ENCODE results near the gene WDFY3. TPM values are rescaled to one million over a fixed set of nuclear protein-coding genes. Genes with fewer than 3 reads are reported as not detected.

The WDFY3 gene
- total and polyA plus RNA-seq, 2 of the 13 experiments (the other 11 are each of a cell fraction or from before 2014, with no cell fraction given), result 16.7 to 24.5 TPM

DNA sequence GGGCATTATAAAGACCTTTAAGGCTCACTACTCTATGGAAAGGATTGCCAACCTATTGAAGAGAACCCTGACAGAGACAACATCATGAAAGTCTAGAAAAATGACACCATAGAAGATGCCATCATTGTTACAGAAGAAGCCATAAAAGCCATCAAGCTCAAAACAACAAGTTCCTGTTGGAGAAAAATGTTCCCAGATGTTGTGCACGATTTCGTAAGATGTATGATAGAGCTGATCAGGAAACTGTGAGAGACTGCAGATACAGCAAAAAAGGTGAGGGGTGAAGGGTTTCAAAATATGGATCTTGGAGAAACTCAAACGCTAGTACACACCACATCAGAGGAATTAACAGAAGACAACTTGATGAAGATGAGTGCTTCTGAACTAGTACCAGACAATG, 53.3 kb downstream of the WDFY3 start:
- Histone ChIP-seq H3K27ac (ENCODE audit: extremely low read length, insufficient read depth, low read length) (no peak overlapping the region), H3K4me3 (replicated peaks in 1 of 3; ENCODE audit: insufficient read depth in 1 of 3, low read depth in 2 of 3, low read length in 3 of 3) (no peak overlapping the region), H3K79me2 (ENCODE audit: insufficient read depth, low read length) (peaks cover 2% of the 10 kb centered on the region), H3K36me3 (replicated peaks in 1 of 2; ENCODE audit: control insufficient read depth in 1 of 2, insufficient read depth in 2 of 2, low read length in 2 of 2) (0 out of 5 replicates have a peak, but pooled peaks cover 0 to 7% of the 10 kb centered on the region in 2 experiments), H3K4me2 (ENCODE audit: low read depth, low read length) (no peak overlapping the region), H3K9me3 (ENCODE audit: low read length) (no peaks in the 10 kb centered on the region), H3K9ac (ENCODE audit: insufficient read depth, low read depth, low read length) (no peak overlapping the region), H2AFZ (ENCODE audit: low read length) (no peak overlapping the region), H4K20me1 (ENCODE audit: insufficient read depth, low read length) (no peaks in the 10 kb centered on the region), H3K4me1 (ENCODE audit: insufficient read depth, low read length) (no peaks in the 10 kb centered on the region), H3K27me3 (ENCODE audit: control insufficient read depth in 1 of 2, insufficient read depth in 2 of 2, low read length in 2 of 2) (no peaks in the 10 kb centered on the region)
- ChIA-PET POLR2A (no interaction called here), CTCF (ENCODE audit: low intra/inter-chr PET ratio, low total read pairs) (no interaction called here)
- 93% methylated on average over 3 of the region's 3 CpGs for WGBS (ENCODE audit: low lambda C conversion rate)
- intact Hi-C loops (cut with micrococcal nuclease; ENCODE audit: unreplicated experiment) (no loop called here), in situ Hi-C loops (cut with HindIII; ENCODE audit: extremely low pct_ligation_motif_present, low pct_unique_long_range_greater_than_20kb) (no loop called here)
- DNase-seq (ENCODE audit: low spot score) (no peak), ATAC-seq (no peak), FAIRE-seq (no peak)
- TF ChIP-seq, protein P1, sequence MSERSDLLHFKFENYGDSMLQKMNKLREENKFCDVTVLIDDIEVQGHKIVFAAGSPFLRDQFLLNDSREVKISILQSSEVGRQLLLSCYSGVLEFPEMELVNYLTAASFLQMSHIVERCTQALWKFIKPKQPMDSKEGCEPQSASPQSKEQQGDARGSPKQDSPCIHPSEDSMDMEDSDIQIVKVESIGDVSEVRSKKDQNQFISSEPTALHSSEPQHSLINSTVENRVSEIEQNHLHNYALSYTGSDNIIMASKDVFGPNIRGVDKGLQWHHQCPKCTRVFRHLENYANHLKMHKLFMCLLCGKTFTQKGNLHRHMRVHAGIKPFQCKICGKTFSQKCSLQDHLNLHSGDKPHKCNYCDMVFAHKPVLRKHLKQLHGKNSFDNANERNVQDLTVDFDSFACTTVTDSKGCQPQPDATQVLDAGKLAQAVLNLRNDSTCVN (CRISPR knock-in tag; IDR thresholded peaks at IDR 0.05; ENCODE audit: borderline replicate concordance), result no peak
- TF ChIP-seq ZNF782 (CRISPR knock-in tag; IDR thresholded peaks at IDR 0.05; ENCODE audit: borderline replicate concordance) (no peak), ARHGAP35 (CRISPR knock-in tag; IDR thresholded peaks at IDR 0.05; ENCODE audit: borderline replicate concordance) (no peak), FLYWCH1 (CRISPR knock-in tag; IDR thresholded peaks at IDR 0.05) (no peak), SMAD1 (CRISPR knock-in tag; IDR thresholded peaks at IDR 0.05; ENCODE audit: borderline replicate concordance, low read depth) (no peak), NFE2L2 (IDR thresholded peaks at IDR 0.05; ENCODE audit: low read length) (no peak), PHB2 (IDR thresholded peaks at IDR 0.05; ENCODE audit: partially characterized antibody) (no peak), JUNB (CRISPR knock-in tag; IDR thresholded peaks at IDR 0.05; ENCODE audit: borderline replicate concordance) (no peak), BCL6 (CRISPR knock-in tag; IDR thresholded peaks at IDR 0.05) (no peak)
- TF ChIP-seq, protein P2, sequence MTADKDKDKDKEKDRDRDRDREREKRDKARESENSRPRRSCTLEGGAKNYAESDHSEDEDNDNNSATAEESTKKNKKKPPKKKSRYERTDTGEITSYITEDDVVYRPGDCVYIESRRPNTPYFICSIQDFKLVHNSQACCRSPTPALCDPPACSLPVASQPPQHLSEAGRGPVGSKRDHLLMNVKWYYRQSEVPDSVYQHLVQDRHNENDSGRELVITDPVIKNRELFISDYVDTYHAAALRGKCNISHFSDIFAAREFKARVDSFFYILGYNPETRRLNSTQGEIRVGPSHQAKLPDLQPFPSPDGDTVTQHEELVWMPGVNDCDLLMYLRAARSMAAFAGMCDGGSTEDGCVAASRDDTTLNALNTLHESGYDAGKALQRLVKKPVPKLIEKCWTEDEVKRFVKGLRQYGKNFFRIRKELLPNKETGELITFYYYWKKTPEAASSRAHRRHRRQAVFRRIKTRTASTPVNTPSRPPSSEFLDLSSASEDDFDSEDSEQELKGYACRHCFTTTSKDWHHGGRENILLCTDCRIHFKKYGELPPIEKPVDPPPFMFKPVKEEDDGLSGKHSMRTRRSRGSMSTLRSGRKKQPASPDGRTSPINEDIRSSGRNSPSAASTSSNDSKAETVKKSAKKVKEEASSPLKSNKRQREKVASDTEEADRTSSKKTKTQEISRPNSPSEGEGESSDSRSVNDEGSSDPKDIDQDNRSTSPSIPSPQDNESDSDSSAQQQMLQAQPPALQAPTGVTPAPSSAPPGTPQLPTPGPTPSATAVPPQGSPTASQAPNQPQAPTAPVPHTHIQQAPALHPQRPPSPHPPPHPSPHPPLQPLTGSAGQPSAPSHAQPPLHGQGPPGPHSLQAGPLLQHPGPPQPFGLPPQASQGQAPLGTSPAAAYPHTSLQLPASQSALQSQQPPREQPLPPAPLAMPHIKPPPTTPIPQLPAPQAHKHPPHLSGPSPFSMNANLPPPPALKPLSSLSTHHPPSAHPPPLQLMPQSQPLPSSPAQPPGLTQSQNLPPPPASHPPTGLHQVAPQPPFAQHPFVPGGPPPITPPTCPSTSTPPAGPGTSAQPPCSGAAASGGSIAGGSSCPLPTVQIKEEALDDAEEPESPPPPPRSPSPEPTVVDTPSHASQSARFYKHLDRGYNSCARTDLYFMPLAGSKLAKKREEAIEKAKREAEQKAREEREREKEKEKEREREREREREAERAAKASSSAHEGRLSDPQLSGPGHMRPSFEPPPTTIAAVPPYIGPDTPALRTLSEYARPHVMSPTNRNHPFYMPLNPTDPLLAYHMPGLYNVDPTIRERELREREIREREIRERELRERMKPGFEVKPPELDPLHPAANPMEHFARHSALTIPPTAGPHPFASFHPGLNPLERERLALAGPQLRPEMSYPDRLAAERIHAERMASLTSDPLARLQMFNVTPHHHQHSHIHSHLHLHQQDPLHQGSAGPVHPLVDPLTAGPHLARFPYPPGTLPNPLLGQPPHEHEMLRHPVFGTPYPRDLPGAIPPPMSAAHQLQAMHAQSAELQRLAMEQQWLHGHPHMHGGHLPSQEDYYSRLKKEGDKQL (CRISPR knock-in tag; IDR thresholded peaks at IDR 0.05; ENCODE audit: low read depth), result no peak
- TF ChIP-seq, protein P3, sequence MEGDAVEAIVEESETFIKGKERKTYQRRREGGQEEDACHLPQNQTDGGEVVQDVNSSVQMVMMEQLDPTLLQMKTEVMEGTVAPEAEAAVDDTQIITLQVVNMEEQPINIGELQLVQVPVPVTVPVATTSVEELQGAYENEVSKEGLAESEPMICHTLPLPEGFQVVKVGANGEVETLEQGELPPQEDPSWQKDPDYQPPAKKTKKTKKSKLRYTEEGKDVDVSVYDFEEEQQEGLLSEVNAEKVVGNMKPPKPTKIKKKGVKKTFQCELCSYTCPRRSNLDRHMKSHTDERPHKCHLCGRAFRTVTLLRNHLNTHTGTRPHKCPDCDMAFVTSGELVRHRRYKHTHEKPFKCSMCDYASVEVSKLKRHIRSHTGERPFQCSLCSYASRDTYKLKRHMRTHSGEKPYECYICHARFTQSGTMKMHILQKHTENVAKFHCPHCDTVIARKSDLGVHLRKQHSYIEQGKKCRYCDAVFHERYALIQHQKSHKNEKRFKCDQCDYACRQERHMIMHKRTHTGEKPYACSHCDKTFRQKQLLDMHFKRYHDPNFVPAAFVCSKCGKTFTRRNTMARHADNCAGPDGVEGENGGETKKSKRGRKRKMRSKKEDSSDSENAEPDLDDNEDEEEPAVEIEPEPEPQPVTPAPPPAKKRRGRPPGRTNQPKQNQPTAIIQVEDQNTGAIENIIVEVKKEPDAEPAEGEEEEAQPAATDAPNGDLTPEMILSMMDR (CRISPR knock-in tag; IDR thresholded peaks at IDR 0.05), result no peak
- no TSS peak for BruUV-seq (replicated peaks)
